CD4-positive, alpha-beta T cell treated with Interleukin-4 for 4 hours (primary cell): ENCODE measurements around the gene LTA.

Source experiments
- DNase-seq: peaks from one replicate; pipeline ENCODE4 v3.0.0-alpha.2; 2020

The LTA gene, protein sequence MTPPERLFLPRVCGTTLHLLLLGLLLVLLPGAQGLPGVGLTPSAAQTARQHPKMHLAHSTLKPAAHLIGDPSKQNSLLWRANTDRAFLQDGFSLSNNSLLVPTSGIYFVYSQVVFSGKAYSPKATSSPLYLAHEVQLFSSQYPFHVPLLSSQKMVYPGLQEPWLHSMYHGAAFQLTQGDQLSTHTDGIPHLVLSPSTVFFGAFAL

DNA sequence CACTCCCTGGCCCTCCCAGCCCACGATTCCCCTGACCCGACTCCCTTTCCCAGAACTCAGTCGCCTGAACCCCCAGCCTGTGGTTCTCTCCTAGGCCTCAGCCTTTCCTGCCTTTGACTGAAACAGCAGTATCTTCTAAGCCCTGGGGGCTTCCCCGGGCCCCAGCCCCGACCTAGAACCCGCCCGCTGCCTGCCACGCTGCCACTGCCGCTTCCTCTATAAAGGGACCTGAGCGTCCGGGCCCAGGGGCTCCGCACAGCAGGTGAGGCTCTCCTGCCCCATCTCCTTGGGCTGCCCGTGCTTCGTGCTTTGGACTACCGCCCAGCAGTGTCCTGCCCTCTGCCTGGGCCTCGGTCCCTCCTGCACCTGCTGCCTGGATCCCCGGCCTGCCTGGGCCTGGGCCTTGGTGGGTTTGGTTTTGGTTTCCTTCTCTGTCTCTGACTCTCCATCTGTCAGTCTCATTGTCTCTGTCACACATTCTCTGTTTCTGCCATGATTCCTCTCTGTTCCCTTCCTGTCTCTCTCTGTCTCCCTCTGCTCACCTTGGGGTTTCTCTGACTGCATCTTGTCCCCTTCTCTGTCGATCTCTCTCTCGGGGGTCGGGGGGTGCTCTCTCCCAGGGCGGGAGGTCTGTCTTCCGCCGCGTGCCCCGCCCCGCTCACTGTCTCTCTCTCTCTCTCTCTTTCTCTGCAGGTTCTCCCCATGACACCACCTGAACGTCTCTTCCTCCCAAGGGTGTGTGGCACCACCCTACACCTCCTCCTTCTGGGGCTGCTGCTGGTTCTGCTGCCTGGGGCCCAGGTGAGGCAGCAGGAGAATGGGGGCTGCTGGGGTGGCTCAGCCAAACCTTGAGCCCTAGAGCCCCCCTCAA, at the start of gene LTA:
TSS of gene LTA (plus strand) at position 249 of the 871 bp plus-strand sequence. CDS start at position 703, 454 bp downstream.
- peak; percentile 73 for DNase-seq

DNA sequence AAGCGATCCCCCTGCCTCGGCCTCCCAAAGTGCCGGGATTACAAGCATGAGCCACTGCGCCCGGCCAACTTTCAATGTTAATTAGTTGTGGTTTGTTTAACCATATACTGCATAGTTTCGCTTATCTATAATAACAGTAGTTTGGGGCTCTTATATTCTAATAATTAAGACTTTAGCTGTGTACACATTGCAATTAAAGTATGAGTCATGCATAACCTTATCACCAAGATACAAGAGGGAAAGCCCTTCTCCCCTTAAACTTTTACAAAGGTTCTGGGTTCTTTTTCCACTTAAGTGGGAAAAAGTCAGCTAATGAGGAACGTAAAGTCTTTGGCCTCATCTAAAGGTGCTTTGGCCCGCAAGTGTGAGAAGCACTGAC, 46.5 kb upstream of the LTA start:
- no peak for DNase-seq

DNA sequence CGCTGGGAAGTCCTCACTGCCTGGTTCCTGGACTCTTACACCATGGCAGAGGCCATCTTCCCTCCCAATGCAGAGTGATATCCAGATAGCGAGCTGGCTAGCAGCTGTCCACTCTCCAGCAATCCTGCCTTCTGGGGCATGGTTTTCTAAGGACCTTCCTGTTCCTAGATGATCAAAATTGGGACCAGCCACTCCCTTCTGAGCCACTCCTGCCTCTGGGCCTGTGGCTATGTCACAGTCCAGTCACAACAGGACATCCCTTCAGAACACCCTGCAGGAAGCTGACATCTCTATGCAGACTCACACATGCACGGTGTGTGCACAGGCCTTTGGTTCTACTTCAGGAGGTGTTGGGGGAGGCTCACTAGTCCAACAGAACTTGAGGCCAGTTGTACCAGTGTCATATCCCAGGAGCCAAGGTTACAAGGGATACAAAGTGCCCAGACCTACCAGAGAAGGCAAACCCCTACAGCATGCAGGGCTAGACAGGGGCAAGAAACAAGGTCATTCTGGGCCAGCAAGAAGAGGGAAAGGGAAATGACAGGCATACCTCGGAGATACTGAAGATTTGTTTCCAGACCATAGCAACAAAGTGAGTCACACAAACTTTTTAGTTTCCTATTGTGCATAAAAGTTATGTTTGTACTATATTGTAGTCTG, 46.0 kb upstream of the LTA start:
- DNase-seq, result no peak

DNA sequence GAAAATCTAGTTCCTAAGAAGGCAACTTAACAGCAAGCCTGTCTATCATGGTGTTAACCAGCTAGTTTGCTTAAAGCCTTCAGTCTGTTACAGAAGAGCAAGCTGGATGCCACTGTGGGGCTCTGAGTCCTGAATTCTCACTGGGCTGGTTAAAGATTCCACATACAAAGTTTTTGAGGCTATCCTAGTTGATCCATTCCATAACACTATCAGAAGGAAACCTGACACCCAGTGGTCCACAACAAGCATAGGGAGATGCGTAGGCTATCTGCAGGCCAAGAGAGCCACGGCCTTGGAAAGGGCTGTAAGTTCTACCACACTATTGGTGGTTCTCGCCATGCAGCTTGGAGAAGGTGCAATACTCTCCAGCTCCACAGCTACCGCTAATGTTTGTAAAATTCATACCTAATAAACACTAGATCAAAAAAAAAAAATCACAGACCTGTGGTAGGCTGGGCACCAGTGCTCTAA, 43.7 kb upstream of the LTA start:
- no peak for DNase-seq

DNA sequence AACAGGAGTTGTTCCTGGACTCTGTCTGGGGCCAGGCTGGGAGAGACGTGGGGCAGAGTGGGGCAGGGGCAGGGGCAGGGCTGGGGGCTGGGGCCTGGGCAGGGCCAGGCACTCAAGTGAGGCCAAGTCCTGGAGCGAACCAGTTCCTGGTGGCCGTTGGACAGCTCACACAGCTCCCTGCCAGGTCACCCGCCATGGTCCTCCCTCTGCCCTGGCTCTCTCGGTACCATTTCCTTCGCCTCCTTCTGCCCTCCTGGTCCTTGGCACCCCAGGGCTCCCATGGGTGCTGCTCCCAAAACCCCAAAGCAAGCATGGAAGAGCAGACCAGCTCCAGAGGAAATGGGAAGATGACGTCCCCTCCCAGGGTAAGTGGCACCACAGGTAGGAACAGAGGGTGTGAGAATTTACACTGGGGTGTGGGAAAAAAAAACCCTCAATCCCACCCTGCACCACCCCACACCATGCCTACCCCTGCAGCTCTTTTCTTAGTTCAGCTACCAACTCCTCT, 43.2 kb upstream of the LTA start, which contains the start of gene MCCD1:
TSS of gene MCCD1 (plus strand) at position 142 of the 508 bp plus-strand sequence. CDS start at position 195, 53 bp downstream.
- DNase-seq, result no peak

DNA sequence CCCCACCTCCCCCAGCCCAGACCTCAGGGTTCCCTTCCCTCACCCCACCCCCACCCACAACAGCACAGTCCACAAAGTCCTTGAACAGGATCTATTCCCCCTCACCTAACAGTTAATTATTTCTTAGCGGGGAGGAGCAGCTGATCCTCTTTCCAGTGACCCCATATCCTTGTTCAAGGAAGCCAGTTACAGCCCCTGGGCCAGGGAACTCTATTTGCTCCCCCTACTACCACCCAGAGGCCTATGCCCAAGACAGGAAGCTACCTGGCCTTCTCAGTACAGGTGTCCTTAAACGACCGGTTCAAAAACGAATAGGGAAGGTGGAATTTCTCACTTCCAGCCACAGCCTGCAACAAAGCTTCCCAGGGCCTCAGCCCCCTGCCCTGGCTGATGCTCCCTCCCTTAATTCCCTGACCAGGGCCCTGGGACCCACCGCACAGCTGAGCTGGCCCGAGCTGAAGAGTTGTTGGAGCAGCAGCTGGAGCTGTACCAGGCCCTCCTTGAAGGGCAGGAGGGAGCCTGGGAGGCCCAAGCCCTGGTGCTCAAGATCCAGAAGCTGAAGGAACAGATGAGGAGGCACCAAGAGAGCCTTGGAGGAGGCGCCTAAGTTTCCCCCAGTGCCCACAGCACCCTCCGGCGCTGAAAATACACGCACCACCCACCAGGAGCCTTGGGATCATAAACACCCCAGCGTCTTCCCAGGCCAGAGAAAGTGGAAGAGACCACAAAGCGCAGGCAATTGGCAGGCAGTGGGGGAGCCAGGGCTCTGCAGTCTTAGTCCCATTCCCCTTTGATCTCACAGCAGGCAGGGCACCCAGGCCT, 42.5 kb upstream of the LTA start:
- no peak for DNase-seq

DNA sequence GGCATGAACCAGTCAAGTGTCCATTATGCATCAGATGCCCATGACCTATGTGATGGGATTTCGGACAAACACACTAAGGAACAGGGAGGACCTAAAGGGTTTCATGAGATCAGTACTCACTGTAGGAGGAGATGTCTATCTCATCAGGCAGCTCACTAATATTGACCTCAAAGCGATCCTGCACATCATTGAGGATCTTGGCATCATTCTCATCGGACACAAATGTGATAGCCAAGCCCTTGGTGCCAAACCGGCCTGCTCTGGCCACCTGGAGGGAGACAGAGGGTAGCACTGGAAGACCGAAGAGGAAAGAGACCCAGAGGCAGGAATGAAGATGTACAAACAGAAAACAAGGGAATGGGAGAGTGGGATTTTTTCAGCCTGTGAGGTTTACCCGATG, 41.4 kb upstream of the LTA start:
- no peak for DNase-seq

DNA sequence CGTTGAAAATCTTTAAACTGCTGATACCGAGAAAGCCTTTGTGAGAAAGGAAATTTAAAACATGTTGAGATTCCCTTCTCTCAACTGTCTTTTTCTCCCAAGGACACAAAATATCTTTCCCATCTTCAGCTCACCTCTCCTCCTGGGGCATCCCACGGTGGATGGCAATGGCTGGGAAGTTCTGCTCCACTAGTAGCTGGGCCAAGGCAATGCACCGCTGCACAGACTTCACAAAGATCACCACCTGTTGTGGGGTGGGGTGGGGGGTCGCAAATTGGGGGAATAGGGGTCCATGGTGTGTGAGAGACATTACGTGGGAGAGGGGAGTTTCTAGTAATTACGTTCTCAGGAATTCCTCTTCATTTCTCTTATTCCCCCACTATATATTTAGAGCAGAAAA, 40.9 kb upstream of the LTA start:
- no peak for DNase-seq

DNA sequence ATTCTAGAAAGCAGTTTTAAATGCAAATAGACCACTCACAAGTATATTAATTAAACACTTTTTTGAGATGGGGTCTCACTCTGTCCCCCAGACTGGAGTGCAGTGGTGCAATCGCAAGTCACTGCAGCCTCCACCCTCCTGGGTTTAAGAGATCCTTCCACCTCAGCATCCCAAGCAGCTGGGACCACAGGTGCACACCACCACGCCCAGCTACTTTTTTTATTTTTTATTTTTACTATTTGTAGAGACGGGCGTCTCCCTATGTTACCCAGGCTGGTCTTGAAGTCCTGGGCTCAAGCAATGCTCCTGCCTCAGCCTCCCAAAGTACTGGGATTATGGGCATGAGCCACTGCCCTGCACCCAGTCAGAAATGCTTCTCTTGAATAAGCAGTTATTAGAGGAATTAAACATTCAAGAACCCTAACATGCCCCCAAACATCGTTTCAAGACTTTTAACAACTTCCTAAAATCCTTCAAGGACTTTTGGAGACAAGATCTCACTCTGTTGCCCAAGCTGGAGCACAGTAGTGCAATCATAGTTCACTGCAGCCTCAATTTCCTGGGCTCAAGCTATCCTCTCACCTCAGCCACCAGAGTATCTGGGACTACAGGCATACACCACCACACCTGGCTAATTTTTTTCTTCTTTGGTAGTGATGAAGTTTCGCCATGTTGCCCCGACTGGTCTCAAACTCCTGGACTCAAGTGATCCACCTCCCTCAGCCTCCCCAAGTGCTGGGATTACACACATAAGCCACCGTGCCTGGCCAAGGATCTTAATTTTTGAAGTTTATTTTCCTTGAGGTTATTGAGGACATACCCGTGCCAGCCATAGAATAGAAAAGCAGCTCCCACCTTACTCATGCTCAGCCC, 40.1 kb upstream of the LTA start:
- DNase-seq, result no peak

DNA sequence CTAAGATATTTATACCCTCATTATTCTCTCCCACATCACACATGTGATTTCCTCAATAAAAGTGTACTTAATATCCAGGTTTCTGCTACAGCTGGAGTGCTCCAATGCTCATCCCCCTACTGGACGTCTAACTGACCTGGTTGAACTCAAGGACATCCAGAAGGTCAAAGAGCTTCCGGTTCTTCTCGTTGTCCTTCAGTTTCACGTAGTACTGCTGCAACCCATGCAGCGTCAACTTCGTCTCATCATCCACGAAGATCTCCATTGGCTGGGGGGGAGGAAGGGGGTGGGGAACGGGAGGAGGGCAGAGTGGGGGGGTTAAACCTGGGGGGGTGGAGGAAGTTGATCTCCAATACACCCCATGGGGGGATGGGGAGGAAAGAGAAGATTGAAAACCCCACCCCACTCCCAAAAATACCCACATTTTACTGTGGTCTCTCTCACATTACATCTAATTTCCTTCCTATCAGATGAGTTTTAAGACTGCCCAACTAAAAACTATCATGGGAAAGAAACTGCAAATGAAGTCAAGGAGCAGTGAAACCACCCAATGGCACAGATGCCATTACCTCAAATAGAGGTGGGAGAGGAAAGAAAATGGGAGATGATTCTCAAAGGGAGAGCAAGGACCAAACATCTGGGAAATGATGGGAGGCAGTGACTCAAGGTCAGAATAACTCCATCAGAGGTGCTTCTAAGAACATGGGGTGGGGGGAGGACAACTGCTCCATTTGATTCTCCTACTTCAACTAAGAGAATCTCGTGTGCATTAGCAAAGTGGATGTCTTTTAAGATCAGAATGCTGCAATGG, 39.2 kb upstream of the LTA start:
- no peak for DNase-seq

DNA sequence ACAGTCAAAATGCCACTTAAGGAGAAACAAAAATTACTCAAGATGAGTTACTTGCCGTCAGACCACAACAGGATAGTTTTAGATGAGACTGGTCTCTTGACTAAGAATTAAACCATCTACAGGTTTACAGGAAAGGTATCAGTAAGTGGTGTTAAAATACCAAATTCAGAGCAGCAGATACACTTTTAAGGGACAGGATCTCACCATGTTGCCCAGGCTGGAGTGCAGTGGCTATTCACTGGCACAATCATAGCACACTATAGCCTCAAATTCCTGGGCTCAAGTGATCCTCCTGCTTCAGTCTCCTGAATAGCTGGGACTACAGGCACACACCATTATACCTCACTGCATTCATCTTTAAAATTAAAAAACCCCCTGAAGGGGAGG, 38.6 kb upstream of the LTA start:
- no peak for DNase-seq

DNA sequence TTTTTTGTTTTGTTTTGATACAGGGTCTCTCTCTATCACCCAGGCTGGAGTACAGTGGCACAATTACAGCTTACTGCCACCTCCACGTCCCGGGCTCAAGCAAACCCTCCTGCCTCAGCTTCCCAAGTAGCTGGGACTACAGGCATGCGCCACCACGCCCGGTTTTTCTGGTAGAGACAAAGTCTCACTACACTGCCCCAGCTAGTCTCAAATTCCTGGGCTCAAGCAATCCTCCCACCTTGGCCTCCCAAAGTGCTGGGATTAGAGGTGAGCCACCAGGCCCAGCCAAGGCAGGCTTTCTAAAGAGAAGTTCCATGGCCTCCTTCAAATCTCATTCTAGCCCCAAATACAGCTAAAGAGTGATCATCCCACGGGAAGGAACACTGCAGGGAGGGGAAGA, 38.1 kb upstream of the LTA start:
- DNase-seq, result no peak

DNA sequence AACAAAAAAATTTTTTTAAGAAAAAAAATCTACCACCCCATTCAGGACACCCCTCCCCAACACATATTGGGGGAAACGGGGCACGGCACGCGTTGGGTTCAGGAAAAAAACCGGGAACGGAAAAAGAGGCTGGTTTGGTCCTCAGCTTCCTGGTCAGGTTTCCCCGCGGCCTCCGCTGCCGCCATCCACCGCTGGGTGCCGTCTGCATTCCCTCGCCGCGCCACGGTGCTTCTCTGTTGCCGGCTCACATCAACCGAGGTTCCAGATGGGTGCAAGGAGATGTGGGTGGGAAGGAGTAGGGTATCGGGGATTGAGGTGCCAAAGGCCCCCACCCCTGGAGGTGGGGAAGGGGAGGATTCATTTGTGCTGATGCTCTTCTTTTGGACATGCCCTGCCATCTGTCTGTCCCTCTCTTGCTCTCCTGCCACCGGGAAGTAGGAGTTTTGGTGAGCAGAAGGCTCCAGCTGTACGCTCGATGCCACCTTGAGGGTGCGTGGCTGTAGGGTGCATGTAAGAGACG, 37.5 kb upstream of the LTA start:
- DNase-seq, result no peak

DNA sequence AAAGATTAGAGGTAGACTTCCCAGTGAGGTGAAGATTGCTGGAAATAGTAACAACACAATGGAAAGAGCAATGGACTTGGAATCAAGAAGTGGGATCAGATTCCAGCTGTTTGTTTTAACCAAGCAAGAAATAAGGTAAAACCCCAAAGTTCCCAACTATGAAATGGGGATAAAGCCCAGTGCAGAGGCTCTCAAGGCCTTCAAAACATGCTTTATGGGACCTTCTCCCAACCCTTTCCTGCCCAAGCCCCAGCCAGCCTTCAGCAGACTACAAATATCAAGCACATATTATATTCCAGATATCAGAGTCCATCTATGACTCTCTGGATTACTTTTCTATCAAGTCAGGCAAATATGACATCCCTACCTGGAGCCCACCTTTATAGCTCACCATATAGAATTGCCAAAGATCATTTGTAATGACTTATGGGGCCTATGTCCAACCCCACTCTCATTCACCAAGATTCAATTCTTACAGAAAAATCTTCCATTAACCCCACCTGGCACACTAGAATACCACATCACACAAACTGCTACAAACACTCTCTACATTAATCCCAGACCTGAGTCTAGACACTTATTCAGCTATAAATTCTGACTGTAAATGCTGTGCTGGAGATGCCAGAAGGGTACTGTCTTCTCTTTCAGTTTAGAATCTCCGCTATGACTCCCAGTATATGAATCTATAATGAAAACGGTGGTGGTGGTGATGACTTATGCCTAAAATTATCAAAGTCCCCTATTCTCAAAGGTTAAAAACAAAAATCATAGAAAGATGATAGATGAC, 36.4 kb upstream of the LTA start:
- no peak for DNase-seq

DNA sequence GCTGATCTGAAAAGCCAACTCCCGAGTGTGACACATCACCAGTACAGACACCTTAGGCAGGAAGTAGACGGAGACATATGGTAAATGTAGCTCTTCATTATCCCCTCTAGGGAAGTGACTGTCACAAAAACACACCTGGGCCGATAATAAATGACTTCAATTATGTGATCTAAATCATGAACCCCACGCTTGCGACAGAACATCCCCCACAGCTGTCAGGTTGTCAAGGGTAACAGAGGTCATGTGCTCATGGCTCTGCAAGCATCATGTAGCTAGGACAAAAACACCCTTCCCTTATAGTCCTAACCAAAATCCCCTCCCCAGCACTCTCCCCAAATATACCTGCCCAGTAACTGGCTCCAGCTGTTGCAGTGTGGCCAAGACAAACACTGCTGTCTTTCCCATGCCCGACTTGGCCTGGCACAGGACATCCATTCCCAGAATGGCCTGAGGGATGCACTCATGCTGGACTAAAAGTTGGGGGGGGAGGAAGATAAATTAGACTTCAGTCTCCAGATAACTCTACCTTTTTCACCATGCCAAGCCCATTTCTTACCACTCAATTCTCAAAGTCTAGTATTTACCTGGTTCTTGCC, 33.2 kb upstream of the LTA start:
- DNase-seq, result peak; percentile 48

DNA sequence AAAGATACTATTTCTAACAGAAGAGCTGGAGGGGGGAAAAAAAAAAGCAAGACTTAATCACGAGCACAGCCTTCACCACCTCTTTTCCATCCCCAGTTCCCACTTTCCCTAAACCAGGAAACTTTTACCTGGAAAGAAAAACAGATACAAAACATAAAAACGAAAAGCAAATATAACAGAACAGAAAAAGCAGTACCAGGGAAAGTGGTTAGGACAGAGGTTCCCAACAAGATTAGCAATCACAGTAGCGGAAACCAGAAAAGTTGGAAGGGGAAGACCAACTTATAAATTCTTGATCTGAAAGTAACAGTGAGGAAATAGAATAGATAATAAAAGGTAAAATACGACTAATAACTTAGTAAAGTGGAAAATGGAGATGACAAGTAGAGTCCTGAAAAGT, 31.4 kb upstream of the LTA start:
- DNase-seq, result no peak

DNA sequence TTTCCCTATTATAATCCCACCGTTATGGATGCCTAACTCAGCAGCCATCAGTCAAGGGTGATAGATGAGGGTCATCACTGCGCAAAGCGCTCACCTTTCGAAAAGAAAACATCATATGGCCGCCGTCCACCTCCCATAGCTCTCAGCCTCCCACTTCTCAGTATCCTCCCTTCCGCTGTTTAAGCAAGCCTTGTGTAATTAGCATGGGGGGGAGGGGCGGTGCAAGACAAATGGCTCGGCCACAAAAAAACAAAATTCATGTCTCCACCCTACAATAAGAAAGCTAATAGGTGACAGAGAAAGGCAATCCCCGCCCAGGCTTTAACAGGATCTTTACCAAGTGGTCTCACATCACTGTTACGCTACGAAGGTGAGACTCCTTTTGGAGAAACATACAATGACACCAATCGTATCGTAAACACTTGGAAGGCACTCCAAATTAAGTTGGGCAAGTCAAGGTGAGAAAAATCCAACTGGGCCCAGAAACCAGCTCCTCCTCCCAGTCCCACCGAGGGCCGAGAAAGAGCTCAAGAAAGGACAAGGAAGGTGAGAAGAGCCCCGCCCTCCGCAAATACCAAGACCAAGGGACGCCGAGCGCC, 30.9 kb upstream of the LTA start:
- DNase-seq, result peak; percentile 86

DNA sequence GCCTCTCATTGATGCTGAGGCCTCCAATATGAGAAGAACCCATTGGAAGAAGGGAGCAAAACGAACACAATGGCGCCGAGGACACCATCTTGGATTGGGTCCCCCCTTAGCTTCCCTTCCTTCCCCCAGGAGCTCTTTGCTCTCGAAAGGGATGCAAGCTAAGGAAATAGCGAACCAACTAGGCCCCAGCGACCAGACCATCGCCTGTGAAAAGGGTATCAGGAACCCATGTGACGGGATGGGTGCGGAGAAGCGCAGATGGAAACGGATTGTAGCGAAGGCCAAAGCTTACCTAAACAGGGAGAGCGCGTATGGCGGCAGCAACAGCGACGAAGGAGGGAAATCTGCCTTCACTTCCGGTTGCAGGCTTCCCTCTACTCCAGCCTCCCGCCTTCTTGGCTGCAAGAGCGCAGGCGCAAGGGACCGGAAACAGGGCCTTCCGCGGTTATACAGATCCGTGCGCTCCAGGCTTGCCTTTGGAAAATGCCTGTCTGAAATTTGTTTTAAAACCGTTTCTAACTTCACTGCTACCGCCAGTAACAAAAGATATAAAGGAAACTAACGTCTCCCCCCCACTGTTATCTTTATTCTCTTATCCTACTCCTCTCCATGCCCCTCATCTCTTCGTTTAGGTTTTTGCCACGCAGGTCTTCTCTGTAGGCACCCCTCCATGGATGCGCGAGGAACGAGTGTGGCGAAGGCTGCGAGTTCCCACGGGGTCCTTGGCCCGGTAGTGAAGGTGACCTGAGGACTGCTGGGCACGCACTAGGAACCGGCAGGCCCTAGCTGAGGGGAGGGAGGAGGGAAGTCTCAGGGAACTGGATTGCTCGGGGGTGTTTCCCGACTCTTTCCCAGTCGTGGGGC, 30.2 kb upstream of the LTA start, which contains the start of gene DDX39B:
TSS of gene DDX39B (minus strand) at position 346 of the 864 bp plus-strand sequence. CDS start 1,471 bp downstream, outside the sequence.
- DNase-seq, result peak; percentile 97
